ENCODE data around the gene MTUS2. TPM values are rescaled to one million over a fixed set of nuclear protein-coding genes. Genes with fewer than 3 reads are reported as not detected.

The MTUS2 gene
- total RNA-seq, 1 experiment from 2014 or later = 1.7 TPM

- intact Hi-C loops (cut with micrococcal nuclease; ENCODE audit: unreplicated experiment) = no loop called here
- no TSS peak for BruUV-seq (replicated peaks)
- no peak for DNase-seq
- no peaks in the 10 kb centered on the region for H3K36me3 ChIP-seq (ENCODE audit: control insufficient read depth, insufficient read depth, low read length)
- POLR2A ChIA-PET = no interaction called here
- no peaks in the 10 kb centered on the region for H3K9me3 ChIP-seq
- CTCF ChIA-PET = no interaction called here
- H3K4me1 ChIP-seq = no peaks in the 10 kb centered on the region
- no peaks in the 10 kb centered on the region for H3K27me3 ChIP-seq (replicated peaks; ENCODE audit: control insufficient read depth, insufficient read depth, low read length)
- no peak overlapping the region for H3K27ac Mint-ChIP-seq (ENCODE audit: unreplicated experiment)
- no peak for TF ChIP-seq CTCF (IDR thresholded peaks at IDR 0.05; ENCODE audit: insufficient read depth in 1 of 2, low read depth in 1 of 2, low read length in 1 of 2, severe bottlenecking in 1 of 2, unreplicated experiment in 1 of 2)
- H3K4me3 Mint-ChIP-seq (ENCODE audit: unreplicated experiment) = no peak overlapping the region
- no peaks in the 10 kb centered on the region for H3K9me3 Mint-ChIP-seq (ENCODE audit: unreplicated experiment)
- peaks cover 9% of the 10 kb centered on the region for H3K27me3 Mint-ChIP-seq (ENCODE audit: insufficient read depth, unreplicated experiment)
- peaks cover 30% of the 10 kb centered on the region for H3K36me3 Mint-ChIP-seq (ENCODE audit: insufficient read depth, unreplicated experiment)
- H3K4me1 Mint-ChIP-seq (ENCODE audit: low read depth, unreplicated experiment) = no peaks in the 10 kb centered on the region
- no peak overlapping the region for H3K4me3 ChIP-seq (ENCODE audit: low read depth, low read length)
Measured at GRCh38 chr13:29500386-29500785, 680.2 kb downstream of the MTUS2 start.

- no peaks in the 10 kb centered on the region for H3K9me3 ChIP-seq
- Mint-ChIP-seq H3K4me3 (ENCODE audit: unreplicated experiment) (no peak overlapping the region), H3K27ac (ENCODE audit: unreplicated experiment) (no peak overlapping the region), H3K4me1 (ENCODE audit: low read depth, unreplicated experiment) (no peaks in the 10 kb centered on the region), H3K36me3 (ENCODE audit: insufficient read depth, unreplicated experiment) (peaks cover 43% of the 10 kb centered on the region), H3K9me3 (ENCODE audit: unreplicated experiment) (no peaks in the 10 kb centered on the region), H3K27me3 (ENCODE audit: insufficient read depth, unreplicated experiment) (peaks cover 3% of the 10 kb centered on the region)
- H3K27me3 ChIP-seq (replicated peaks; ENCODE audit: control insufficient read depth, insufficient read depth, low read length) = no peaks in the 10 kb centered on the region
- no peak overlapping the region for H3K4me3 ChIP-seq (ENCODE audit: low read depth, low read length)
- no peaks in the 10 kb centered on the region for H3K36me3 ChIP-seq (ENCODE audit: control insufficient read depth, insufficient read depth, low read length)
- no peak for DNase-seq
- BruUV-seq (replicated peaks) = no TSS peak
- ChIA-PET CTCF (no interaction called here), POLR2A (no interaction called here)
- intact Hi-C loops (cut with micrococcal nuclease; ENCODE audit: unreplicated experiment) = no loop called here
- no peak for TF ChIP-seq CTCF (IDR thresholded peaks at IDR 0.05; ENCODE audit: insufficient read depth in 1 of 2, low read depth in 1 of 2, low read length in 1 of 2, severe bottlenecking in 1 of 2, unreplicated experiment in 1 of 2)
- no peaks in the 10 kb centered on the region for H3K4me1 ChIP-seq
Measured at GRCh38 chr13:29501674-29502073, 681.5 kb downstream of the MTUS2 start.

GRCh38 chr13:29502391-29503008 is 682.4 kb downstream of the MTUS2 start:
- CTCF ChIA-PET = no interaction called here
- no peaks in the 10 kb centered on the region for H3K4me1 ChIP-seq
- H3K27ac Mint-ChIP-seq (ENCODE audit: unreplicated experiment) = no peak overlapping the region
- H3K27me3 Mint-ChIP-seq (ENCODE audit: insufficient read depth, unreplicated experiment) = peaks cover 3% of the 10 kb centered on the region
- no TSS peak for BruUV-seq (replicated peaks)
- H3K4me3 Mint-ChIP-seq (ENCODE audit: unreplicated experiment) = no peak overlapping the region
- H3K9me3 ChIP-seq = no peaks in the 10 kb centered on the region
- no peaks in the 10 kb centered on the region for H3K36me3 ChIP-seq (ENCODE audit: control insufficient read depth, insufficient read depth, low read length)
- no peaks in the 10 kb centered on the region for H3K27me3 ChIP-seq (replicated peaks; ENCODE audit: control insufficient read depth, insufficient read depth, low read length)
- no peaks in the 10 kb centered on the region for H3K4me1 Mint-ChIP-seq (ENCODE audit: low read depth, unreplicated experiment)
- H3K36me3 Mint-ChIP-seq (ENCODE audit: insufficient read depth, unreplicated experiment) = peaks cover 51% of the 10 kb centered on the region
- no peak for DNase-seq
- H3K4me3 ChIP-seq (ENCODE audit: low read depth, low read length) = no peak overlapping the region
- POLR2A ChIA-PET = no interaction called here
- intact Hi-C loops (cut with micrococcal nuclease; ENCODE audit: unreplicated experiment) = no loop called here
- H3K9me3 Mint-ChIP-seq (ENCODE audit: unreplicated experiment) = no peaks in the 10 kb centered on the region
- TF ChIP-seq CTCF (IDR thresholded peaks at IDR 0.05; ENCODE audit: insufficient read depth in 1 of 2, low read depth in 1 of 2, low read length in 1 of 2, severe bottlenecking in 1 of 2, unreplicated experiment in 1 of 2) = no peak
